Measurements from ENCODE around the gene MFN2.

- no peak for TF ChIP-seq POLR2A (IDR thresholded peaks at IDR 0.05; ENCODE audit: low read length)
- no peak for TF ChIP-seq GATA1 (IDR thresholded peaks at IDR 0.05; ENCODE audit: low read depth, low read length)
These were observed 35.9 kb downstream of the MFN2 start for GRCh38 chr1:12016182-12016581.

Measured in erythroblast (primary cell).